A172 (cell line): ENCODE results near the gene LAMA3. TPM values are rescaled to one million over a fixed set of nuclear protein-coding genes. Genes with fewer than 3 reads are reported as not detected.

Experiments used
- DNase-seq: peaks from one replicate; pipeline ENCODE4 v3.0.0-alpha.2; 2015; ENCODE audit warnings: low spot score
- total RNA-seq: library from RNA; depleted of rRNA; stranded (reverse); fragments of >200 nt; shearing (Covaris generic); gene quantifications from 2 replicates; pipeline ENCODE4 v1.2.3, GENCODE V29; 2014

Gene LAMA3
- total RNA-seq, 1 experiment from 2014 or later: 2.7 TPM

- DNase-seq: no peak
Observed at GRCh38 chr18:23878336-23878900, 189.2 kb downstream of the LAMA3 start.

- no peak for DNase-seq
Observed at GRCh38 chr18:23879126-23879525, 189.9 kb downstream of the LAMA3 start.

DNA sequence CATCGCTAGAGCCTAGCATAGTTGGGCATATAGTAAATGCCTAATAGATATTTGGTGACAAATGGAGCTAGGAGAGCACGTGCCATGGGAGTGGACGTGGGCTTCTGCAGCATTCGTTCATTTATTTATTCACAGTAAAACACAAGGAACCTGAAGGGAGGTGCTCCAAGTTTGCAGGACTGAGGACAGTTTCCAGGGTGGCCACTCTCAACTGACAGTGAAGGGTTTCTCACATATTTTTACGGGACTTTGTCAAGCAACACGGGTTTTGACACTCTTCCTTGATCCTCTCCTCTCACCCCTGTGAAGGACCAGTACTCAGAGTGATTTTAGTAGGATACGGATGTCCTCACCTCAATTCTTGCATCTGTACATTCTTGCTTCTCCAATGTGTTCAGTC, 190.3 kb downstream of the LAMA3 start:
- no peak for DNase-seq

- DNase-seq: no peak
Observed at GRCh38 chr18:23879966-23880565, 190.8 kb downstream of the LAMA3 start.

DNA sequence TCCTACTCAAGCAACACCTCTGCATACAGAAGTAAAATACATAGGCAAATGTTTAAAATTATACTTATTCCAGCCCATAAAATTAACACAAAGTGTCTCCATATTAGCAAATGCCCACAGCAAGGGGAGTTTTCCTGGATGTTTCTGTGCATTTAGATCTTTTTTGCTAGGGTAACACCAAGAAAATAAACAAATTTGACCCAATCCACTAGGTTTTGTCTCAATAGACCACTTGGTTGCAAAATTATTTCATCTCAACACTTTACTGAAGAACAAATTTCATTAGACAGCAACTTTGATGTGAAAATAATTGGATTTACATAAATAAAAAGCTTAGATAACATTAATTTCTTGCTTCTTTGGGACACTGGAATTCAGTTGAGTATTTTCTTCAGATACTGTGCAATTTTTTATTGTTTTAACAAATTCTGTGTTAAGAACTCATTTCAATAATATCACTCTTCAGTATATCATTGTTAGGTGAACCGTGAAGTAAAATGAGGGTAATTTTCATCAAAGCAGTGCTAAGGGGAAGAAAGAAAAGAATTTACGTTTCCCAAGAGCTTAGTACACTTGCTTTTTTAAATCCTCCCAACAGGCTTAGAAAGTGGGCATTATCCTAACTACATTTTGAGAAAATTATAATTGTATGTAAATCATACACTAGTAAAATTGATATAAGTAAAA, 191.8 kb downstream of the LAMA3 start:
- no peak for DNase-seq

GRCh38 chr18:23881778-23882177, 192.5 kb downstream of the LAMA3 start:
- DNase-seq: no peak

DNA sequence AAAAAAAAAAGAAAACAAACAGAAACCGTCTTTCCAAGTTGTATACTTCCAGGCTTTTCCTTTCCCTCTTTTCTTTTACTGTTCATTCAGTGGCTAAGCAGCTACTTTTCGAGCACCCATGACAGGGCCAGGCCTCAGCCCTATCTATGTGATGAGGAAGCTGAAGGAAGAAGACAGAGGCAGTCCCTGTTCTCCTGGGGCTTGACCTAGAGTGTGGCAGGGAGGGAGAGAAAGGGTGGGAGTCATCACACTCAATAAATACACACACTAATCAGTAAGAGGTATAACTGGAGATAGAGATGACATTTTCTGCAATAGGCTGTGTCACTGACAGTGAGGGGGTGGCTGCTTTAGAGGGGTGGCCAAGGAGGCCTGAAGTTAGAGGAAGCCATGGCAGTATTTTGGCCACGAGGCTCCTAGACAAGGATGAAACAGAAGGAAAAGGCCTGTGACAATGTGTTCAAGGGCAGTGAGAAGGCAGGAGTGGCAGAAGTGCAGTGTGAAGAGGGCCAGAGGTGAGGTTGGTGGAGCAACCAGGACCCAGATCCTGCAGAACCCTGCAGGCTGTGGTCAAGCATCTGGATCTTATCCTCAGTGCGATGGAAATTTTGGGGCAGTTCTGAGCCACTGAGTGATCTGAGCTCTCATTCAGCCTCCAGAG, 193.5 kb downstream of the LAMA3 start:
- DNase-seq: no peak

DNA sequence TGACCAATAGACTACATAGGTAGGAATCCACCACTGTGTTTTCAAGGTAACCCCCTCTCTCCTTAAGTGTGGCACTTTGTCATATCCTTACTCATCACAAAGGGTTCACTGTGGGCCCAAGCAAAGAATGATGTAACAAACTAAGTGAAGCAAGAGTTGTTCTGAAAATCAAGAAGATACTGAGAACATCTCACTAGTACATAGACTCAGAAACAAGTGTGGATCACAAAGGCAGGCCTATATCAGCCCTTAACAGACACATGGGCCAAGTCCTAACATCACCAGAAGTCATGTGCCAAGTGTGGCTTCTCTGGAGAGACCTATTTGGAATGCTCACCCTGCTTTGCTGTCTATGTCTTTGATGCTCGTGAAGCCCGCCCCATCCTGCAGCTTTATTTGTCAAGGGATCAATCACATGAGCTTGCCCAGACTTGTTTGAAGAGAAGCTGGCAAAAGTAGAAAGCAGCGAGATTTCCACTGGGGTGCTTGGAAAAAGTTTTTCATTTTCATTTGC, 194.1 kb downstream of the LAMA3 start:
- DNase-seq: no peak

GRCh38 chr18:23884681-23885375, 195.6 kb downstream of the LAMA3 start:
- DNase-seq: no peak

DNA sequence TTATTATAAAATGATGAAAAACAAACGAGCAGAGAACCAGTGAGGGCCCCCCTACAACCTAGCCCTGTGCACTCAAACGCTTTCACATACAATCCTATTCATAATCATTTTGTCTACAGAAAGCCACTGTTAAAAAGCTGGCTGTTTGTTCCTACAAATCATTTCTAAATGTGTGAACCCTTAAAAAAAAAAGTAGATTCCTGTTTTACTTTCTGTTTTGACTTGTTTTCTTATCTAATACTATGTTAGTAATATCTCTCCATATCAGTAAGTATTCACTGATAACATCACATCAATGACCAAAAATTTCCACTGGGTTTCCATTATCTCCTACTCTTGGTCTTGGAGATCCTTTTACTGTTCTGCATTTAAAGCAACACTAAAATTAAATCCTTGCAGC, 196.5 kb downstream of the LAMA3 start:
- DNase-seq: no peak

- no peak for DNase-seq
Observed at GRCh38 chr18:23887035-23887434, 197.8 kb downstream of the LAMA3 start.

DNA sequence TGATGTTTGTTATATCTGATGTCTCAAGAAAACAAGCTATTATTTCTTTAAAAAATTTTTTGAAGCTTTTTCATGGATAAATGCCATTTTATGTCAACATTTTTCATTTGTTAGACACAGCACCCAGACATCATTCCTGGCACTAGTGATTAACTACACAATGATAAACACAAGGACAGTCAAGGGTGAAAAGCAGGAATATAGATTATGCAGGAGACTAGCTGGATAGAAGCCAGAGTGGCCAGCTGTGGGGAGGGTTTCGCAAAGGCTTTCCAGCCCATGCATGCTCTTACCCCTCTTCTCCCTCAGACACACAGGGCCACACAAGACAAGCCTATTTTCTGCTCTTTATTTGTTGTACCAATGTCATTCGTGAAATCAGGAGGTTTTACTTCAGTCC, 198.2 kb downstream of the LAMA3 start:
- no peak for DNase-seq

GRCh38 chr18:23888881-23889280, 199.6 kb downstream of the LAMA3 start:
- DNase-seq: no peak

- DNase-seq: no peak
Observed at GRCh38 chr18:23889907-23890306, 200.7 kb downstream of the LAMA3 start.

GRCh38 chr18:23890589-23890988, 201.3 kb downstream of the LAMA3 start:
- peak; percentile 78 for DNase-seq

DNA sequence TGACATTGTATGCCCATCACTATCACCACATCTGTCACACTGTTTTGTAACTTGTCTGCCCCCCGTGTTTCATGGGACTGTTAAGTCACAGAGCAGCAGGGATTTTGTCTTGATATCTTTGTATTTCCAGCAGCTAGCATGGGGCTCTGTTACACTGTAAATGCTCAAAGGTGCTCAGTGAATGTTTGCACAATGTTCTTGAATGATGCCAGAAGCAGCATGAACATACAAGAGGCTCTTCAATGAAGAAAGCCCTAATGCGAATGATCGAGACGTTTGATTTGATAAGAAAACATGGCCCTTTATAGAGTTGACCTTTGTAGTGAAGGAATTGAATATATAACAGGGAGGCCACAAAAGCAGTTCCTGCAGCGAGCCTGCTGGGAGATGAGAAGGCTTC, 204.4 kb downstream of the LAMA3 start:
- DNase-seq: no peak

DNA sequence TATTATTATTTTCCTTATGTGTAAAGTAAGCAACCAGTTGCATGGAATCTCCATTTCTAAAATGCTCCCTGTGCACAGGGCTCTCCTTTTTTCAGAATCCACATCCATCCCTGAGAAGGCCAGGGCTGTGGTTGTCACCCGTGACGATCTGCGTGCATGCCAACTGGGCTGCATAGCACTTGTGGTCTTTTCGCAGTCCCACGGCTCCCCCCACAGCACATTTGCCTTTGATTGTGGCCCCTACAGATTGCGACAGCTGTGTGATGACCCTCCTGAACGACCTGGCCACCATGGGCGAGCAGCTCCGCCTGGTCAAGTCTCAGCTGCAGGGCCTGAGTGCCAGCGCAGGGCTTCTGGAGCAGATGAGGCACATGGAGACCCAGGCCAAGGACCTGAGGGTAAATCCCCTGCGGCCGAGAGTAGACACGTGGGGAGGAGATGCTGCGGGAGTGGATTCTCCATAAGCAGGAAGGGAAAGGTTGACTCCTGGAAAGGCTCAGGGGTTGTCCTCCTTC, 205.5 kb downstream of the LAMA3 start:
- DNase-seq: no peak

- DNase-seq: no peak
Observed at GRCh38 chr18:23897291-23897690, 208.0 kb downstream of the LAMA3 start.

- no peak for DNase-seq
Observed at GRCh38 chr18:23897733-23898132, 208.5 kb downstream of the LAMA3 start.

DNA sequence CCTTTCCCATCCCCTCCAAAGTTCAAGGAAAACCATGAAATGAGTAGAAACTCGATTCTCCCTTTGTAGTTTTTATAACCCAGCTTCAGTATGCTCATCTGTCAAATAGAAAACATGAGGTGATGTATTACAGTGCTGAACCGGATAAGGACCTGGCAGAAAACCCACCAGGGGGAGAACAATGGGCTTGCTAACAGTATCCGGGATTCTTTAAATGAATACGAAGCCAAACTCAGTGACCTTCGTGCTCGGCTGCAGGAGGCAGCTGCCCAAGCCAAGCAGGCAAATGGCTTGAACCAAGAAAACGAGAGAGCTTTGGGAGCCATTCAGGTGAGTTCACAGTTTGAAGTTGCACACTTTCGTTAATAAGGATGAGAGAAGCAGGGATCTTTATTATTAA, 211.7 kb downstream of the LAMA3 start:
- peak; percentile 25 for DNase-seq

- no peak for DNase-seq
Observed at GRCh38 chr18:23902396-23902795, 213.1 kb downstream of the LAMA3 start.

GRCh38 chr18:23903971-23904370, 214.7 kb downstream of the LAMA3 start:
- no peak for DNase-seq
